DND-41 (cell line): ENCODE measurements around the gene SPANXN4.

ENCODE experiments used
- ATAC-seq: fragments of 200-7000 bp; cut with Tn5 transposase; 3 replicates; pipeline ENCODE4 v1.9.1; 2021; ENCODE audit warnings: low read depth; ENCODE audit not compliant: insufficient read depth
- DNase-seq: peaks from one replicate; pipeline ENCODE4 v3.0.0-alpha.2; 2020
- H2AFZ ChIP-seq: 2 replicates; pipeline ENCODE4 v1.6.0; 2012; ENCODE audit warnings: low read depth, low read length
- H3K27ac ChIP-seq: 2 replicates; pipeline ENCODE4 v1.5.1; 2012; ENCODE audit warnings: low read length, inconsistent platforms
- H3K27me3 ChIP-seq: fragments of 200-600 bp; sonication (generic); 2 replicates; pipeline ENCODE4 v1.6.0; 2012; ENCODE audit warnings: low read length, mild to moderate bottlenecking, inconsistent platforms; ENCODE audit not compliant: insufficient read depth, poor library complexity
- H3K36me3 ChIP-seq: 2 replicates; pipeline ENCODE4 v1.5.1; 2012; ENCODE audit warnings: low read length, inconsistent platforms; ENCODE audit not compliant: insufficient read depth
- H3K4me1 ChIP-seq: 2 replicates; pipeline ENCODE4 v1.5.1; 2012; ENCODE audit warnings: mild to moderate bottlenecking, low read length; ENCODE audit not compliant: insufficient read depth
- H3K4me2 ChIP-seq: 2 replicates; pipeline ENCODE4 v1.6.0; 2012; ENCODE audit warnings: mild to moderate bottlenecking, moderate library complexity, low read length, inconsistent platforms; ENCODE audit not compliant: insufficient read depth
- H3K4me3 ChIP-seq, 2 experiments: fragments of 200-600 bp in 1 of 2; shearing (Covaris generic) in 1 of 2; 2 replicates each; pipeline ENCODE4 v1.5.1; 2012 to 2016; ENCODE audit warnings: inconsistent platforms in 2 of 2, low read length in 2 of 2, mild to moderate bottlenecking in 2 of 2, low read depth in 1 of 2, moderate library complexity in 1 of 2
- H3K79me2 ChIP-seq: 2 replicates; pipeline ENCODE4 v1.6.0; 2012; ENCODE audit warnings: low read length, inconsistent platforms; ENCODE audit not compliant: insufficient read depth
- H3K9ac ChIP-seq: 2 replicates; pipeline ENCODE4 v1.6.0; 2012; ENCODE audit warnings: low read depth, mild to moderate bottlenecking, inconsistent platforms, low read length, moderate library complexity
- H3K9me3 ChIP-seq: 2 replicates; pipeline ENCODE4 v1.5.1; 2012; ENCODE audit warnings: low read length, moderate library complexity, mild to moderate bottlenecking, inconsistent platforms; ENCODE audit not compliant: insufficient read depth, severe bottlenecking
- H4K20me1 ChIP-seq: 2 replicates; pipeline ENCODE4 v1.6.0; 2012; ENCODE audit warnings: low read length; ENCODE audit not compliant: insufficient read depth
- EZH2 ChIP-seq: IDR thresholded peaks from 3 replicates; pipeline ENCODE4 v1.6.1; 2012; ENCODE audit warnings: borderline replicate concordance, low read depth, mild to moderate bottlenecking, moderate library complexity, low read length, inconsistent platforms; ENCODE audit not compliant: severe bottlenecking
- TF ChIP-seq, protein P1 (sequence below): IDR thresholded peaks from 2 replicates; pipeline ENCODE4 v1.5.1; 2012; ENCODE audit warnings: borderline replicate concordance, low read length, moderate library complexity, mild to moderate bottlenecking; ENCODE audit not compliant: poor library complexity, severe bottlenecking; ENCODE audit errors: extremely low read depth

The SPANXN4 gene, protein sequence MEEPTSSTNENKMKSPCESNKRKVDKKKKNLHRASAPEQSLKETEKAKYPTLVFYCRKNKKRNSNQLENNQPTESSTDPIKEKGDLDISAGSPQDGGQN

DNA sequence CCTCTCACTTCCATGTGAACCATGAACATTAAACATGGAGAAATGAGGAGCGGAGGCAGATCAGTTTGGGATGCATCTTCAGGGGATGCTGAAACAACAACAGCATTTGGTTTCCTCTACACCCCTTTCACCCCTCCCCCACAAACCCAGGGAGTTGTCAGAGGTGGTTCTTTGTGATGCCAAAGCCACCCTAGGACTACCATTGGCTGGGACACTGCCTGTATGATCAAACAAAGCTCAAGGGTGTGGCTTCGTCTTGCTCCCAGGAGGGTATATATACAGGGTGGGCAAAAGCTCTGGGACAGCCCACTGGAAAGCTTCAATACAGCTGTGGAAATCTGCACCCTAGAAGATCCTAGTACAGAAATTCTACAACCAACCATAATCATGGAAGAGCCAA, at the start of gene SPANXN4:
Gene SPANXN4 (plus strand): TSS at position 301 of the 400 bp plus-strand sequence. CDS start 87 bp downstream, at position 388.
- Histone ChIP-seq H4K20me1 (no peaks in the 10 kb centered on the region), H3K27ac (no peak within 1 kb of the TSS), H3K9ac (no peak within 1 kb of the TSS), H3K4me2 (no peak within 1 kb of the TSS), H2AFZ (no peak within 1 kb of the TSS), H3K36me3 (no peaks in the 10 kb centered on the region), H3K4me3 (no peak within 1 kb of the TSS), H3K9me3 (no peaks in the 10 kb centered on the region), H3K27me3 (no peaks in the 10 kb centered on the region), H3K4me1 (no peaks in the 10 kb centered on the region), H3K79me2 (no peaks in the 10 kb centered on the region)
- ATAC-seq (no peak), DNase-seq (no peak)
- TF ChIP-seq, protein P1, sequence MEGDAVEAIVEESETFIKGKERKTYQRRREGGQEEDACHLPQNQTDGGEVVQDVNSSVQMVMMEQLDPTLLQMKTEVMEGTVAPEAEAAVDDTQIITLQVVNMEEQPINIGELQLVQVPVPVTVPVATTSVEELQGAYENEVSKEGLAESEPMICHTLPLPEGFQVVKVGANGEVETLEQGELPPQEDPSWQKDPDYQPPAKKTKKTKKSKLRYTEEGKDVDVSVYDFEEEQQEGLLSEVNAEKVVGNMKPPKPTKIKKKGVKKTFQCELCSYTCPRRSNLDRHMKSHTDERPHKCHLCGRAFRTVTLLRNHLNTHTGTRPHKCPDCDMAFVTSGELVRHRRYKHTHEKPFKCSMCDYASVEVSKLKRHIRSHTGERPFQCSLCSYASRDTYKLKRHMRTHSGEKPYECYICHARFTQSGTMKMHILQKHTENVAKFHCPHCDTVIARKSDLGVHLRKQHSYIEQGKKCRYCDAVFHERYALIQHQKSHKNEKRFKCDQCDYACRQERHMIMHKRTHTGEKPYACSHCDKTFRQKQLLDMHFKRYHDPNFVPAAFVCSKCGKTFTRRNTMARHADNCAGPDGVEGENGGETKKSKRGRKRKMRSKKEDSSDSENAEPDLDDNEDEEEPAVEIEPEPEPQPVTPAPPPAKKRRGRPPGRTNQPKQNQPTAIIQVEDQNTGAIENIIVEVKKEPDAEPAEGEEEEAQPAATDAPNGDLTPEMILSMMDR = no peak
- TF ChIP-seq EZH2 = no peak

DNA sequence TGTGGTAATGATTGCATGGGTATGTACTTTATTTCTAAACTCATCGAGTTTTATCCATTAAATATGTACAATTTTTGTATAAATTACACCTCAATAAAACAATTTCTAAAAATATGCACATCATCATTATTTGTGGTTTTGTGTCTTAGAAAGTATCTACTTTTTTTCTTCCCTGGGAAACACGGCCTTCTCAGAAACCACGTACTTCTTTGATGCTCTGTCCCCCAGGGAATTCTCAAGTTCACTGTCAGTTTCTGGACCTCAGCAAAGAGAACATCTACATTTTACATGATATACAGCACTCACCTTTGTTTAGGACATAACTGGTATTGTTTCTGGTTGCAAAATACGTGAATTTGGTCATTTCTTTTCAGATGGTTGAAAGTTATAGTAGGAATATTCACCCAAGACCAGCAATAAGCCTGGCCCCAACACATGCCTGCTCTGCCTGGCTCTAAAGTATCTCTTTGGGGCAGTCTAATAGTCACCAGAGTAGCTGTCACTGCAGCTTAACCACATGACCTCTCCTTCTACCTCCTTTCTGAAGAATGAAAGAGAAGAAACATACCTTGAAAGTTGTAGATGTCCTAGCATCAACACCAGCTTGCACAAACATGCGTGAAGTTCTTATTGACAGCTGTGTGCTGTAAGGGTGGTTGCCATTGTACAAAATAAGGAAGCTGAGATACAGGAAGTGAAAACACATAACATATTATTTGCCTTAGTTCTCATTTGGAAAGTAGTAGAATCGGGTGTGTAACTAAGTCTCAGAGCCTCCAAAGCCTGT, 48.4 kb upstream of the SPANXN4 start:
- no peak overlapping the region for H3K9ac ChIP-seq
- no peak for DNase-seq

DNA sequence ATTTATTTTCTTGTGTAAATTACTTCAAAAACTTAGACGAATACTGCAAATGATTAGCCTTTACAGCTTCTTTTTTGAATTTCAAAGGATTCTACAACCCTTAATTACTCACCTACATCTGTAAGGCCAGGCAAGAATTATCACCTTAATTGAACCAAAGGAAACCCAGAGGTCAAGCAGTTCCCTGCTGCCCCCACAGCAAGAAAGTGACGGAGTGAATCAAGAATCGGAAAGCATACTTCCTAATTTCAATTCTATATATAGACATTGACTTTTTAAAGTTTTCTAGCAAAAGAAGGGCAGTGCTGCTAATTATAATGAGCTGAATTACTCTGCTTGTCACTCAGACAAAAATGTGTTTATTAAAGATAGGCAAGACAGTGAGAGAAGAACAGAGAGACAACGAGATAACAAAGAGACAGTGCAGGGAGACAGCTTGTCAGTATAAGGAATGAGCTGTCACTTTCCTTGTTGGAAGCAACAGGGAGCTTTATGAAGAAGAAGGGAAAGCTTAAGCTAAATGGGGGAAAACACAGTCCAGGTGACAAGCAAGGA, 47.5 kb upstream of the SPANXN4 start:
- Histone ChIP-seq H3K4me1 (no peaks in the 10 kb centered on the region), H3K27me3 (no peaks in the 10 kb centered on the region), H3K4me2 (no peak overlapping the region), H3K9ac (no peak overlapping the region), H3K27ac (no peak overlapping the region), H4K20me1 (no peaks in the 10 kb centered on the region), H3K4me3 (no peak overlapping the region), H3K79me2 (no peaks in the 10 kb centered on the region), H2AFZ (no peak overlapping the region), H3K36me3 (no peaks in the 10 kb centered on the region), H3K9me3 (no peaks in the 10 kb centered on the region)
- ATAC-seq (no peak), DNase-seq (no peak)
- TF ChIP-seq EZH2 = no peak
- TF ChIP-seq, protein P1 = no peak

More for the DNA sequence above, 48.4 kb upstream of the SPANXN4 start:
- Histone ChIP-seq H3K4me1 (no peaks in the 10 kb centered on the region), H3K4me3 (no peak overlapping the region), H3K27ac (no peak overlapping the region), H3K27me3 (no peaks in the 10 kb centered on the region), H4K20me1 (no peaks in the 10 kb centered on the region), H3K36me3 (no peaks in the 10 kb centered on the region), H3K9me3 (no peaks in the 10 kb centered on the region), H3K79me2 (no peaks in the 10 kb centered on the region), H2AFZ (no peak overlapping the region), H3K4me2 (no peak overlapping the region)
- TF ChIP-seq, protein P1 = no peak
- no peak for TF ChIP-seq EZH2
- no peak for ATAC-seq
